ENCODE results near the gene PPP6R1. TPM values are rescaled to one million over a fixed set of nuclear protein-coding genes. Genes with fewer than 3 reads are reported as not detected.

The PPP6R1 gene
- polyA plus RNA-seq, 1 of the 3 experiments (the other 2 are of a cell fraction), result 47.8 TPM

DNA sequence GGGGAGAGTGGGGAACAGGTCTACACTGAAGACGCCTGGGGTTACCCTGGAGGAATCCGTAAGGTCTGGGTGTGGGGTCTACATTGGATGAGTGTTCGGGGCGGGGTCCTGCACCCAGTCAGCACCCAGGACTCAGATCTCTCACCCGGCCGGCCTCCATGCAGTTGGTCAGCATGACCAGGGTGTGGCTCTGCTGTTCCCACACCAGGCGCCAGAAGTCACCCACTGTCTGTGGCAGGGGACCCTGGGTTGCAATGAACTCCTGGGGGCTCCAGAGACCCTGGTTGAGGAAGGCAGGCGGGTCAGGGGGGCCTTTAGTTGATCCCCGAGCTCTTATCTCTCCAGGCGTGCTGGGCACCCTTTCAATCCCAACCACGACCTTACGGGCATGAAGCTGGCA lies 72.7 kb downstream of the PPP6R1 start:
- no peak for DNase-seq

DNA sequence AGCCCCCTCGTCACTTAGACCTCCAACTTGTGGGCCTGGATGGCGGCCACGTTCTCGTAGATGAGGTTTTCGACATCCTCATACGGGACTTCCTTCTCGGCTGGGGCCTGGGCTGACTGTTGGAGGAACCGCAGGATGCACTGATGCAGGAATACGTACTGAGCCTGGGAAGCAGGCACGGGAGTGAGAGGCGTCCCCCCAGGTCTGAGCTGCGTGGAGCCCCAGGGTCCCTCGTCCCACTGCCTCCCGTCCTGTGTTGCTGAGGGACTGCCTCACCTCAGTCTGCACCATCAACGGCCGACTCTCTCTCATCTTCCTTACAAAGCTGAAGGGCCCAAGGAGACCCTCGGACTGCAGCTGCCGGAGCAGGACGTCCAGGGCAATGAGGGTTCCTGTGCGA lies 77.1 kb downstream of the PPP6R1 start:
- H3K9ac ChIP-seq, result no peak overlapping the region
- no peaks in the 10 kb centered on the region for H4K20me1 ChIP-seq (ENCODE audit: insufficient read depth)
- WGBS (ENCODE audit: low lambda C conversion rate), result 75% methylated on average over 15 of the region's 20 CpGs
- H3K36me3 ChIP-seq (replicated peaks in 1 of 2; ENCODE audit: control insufficient read depth in 1 of 2, insufficient read depth in 2 of 2, low read length in 1 of 2), result no peaks in the 10 kb centered on the region
- no peak overlapping the region for H3K4me2 ChIP-seq
- CTCF ChIA-PET, result interaction anchor here (2.4 kb wide), 1 partner anchor 7 kb away, joined by 5 read pairs; no protein-coding TSS in a partner anchor
- POLR2A ChIA-PET, result no interaction called here
- H3K27ac ChIP-seq (ENCODE audit: low read depth in 2 of 2, low read length in 1 of 2), result no peak overlapping the region
- H3K27me3 ChIP-seq (ENCODE audit: insufficient read depth), result peaks cover 28% of the 10 kb centered on the region
- H2AFZ ChIP-seq (ENCODE audit: low read depth), result no peak overlapping the region
- DNase-seq, result no peak
- H3K9me3 ChIP-seq, result no peaks in the 10 kb centered on the region
- no peaks in the 10 kb centered on the region for H3F3A ChIP-seq (replicated peaks; ENCODE audit: insufficient read depth)
- no peaks in the 10 kb centered on the region for H3K79me2 ChIP-seq (ENCODE audit: insufficient read depth)
- H3K4me1 ChIP-seq (ENCODE audit: control insufficient read depth in 1 of 2, insufficient read depth in 2 of 2, low read depth in 1 of 2, low read length in 1 of 2), result peaks cover 0 to 6% of the 10 kb centered on the region in 2 experiments; a peak in 1 of 4 replicates
- no peaks in the 10 kb centered on the region for H3K9me2 ChIP-seq
- TF ChIP-seq FOSL2 (IDR thresholded peaks at IDR 0.05; ENCODE audit: borderline replicate concordance, low read depth) (no peak), FOXJ3 (CRISPR knock-in tag; IDR thresholded peaks at IDR 0.05) (no peak)
- TF ChIP-seq, protein P1, sequence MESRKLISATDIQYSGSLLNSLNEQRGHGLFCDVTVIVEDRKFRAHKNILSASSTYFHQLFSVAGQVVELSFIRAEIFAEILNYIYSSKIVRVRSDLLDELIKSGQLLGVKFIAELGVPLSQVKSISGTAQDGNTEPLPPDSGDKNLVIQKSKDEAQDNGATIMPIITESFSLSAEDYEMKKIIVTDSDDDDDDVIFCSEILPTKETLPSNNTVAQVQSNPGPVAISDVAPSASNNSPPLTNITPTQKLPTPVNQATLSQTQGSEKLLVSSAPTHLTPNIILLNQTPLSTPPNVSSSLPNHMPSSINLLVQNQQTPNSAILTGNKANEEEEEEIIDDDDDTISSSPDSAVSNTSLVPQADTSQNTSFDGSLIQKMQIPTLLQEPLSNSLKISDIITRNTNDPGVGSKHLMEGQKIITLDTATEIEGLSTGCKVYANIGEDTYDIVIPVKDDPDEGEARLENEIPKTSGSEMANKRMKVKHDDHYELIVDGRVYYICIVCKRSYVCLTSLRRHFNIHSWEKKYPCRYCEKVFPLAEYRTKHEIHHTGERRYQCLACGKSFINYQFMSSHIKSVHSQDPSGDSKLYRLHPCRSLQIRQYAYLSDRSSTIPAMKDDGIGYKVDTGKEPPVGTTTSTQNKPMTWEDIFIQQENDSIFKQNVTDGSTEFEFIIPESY (IDR thresholded peaks at IDR 0.05; ENCODE audit: borderline replicate concordance, low read depth), result no peak
- TF ChIP-seq, protein P2, sequence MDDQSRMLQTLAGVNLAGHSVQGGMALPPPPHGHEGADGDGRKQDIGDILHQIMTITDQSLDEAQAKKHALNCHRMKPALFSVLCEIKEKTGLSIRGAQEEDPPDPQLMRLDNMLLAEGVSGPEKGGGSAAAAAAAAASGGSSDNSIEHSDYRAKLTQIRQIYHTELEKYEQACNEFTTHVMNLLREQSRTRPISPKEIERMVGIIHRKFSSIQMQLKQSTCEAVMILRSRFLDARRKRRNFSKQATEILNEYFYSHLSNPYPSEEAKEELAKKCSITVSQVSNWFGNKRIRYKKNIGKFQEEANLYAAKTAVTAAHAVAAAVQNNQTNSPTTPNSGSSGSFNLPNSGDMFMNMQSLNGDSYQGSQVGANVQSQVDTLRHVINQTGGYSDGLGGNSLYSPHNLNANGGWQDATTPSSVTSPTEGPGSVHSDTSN (IDR thresholded peaks at IDR 0.05), result no peak
- TF ChIP-seq, protein P3, sequence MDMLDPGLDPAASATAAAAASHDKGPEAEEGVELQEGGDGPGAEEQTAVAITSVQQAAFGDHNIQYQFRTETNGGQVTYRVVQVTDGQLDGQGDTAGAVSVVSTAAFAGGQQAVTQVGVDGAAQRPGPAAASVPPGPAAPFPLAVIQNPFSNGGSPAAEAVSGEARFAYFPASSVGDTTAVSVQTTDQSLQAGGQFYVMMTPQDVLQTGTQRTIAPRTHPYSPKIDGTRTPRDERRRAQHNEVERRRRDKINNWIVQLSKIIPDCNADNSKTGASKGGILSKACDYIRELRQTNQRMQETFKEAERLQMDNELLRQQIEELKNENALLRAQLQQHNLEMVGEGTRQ (IDR thresholded peaks at IDR 0.05; ENCODE audit: borderline replicate concordance, low read depth, low read length), result no peak
- H3K4me3 ChIP-seq (ENCODE audit: low read depth in 2 of 2, low read length in 1 of 2), result no peak overlapping the region

More for the DNA sequence above, 72.7 kb downstream of the PPP6R1 start:
- 80% methylated on average over 5 of the region's 12 CpGs for WGBS (ENCODE audit: low lambda C conversion rate)
- Histone ChIP-seq H3K9me2 (no peaks in the 10 kb centered on the region), H3K79me2 (ENCODE audit: insufficient read depth) (no peaks in the 10 kb centered on the region), H3F3A (replicated peaks; ENCODE audit: insufficient read depth) (no peaks in the 10 kb centered on the region), H3K27ac (ENCODE audit: low read depth in 2 of 2, low read length in 1 of 2) (no peak overlapping the region), H3K9ac (no peak overlapping the region), H4K20me1 (ENCODE audit: insufficient read depth) (no peaks in the 10 kb centered on the region), H3K27me3 (ENCODE audit: insufficient read depth) (peaks cover 11% of the 10 kb centered on the region), H2AFZ (ENCODE audit: low read depth) (no peak overlapping the region), H3K36me3 (replicated peaks in 1 of 2; ENCODE audit: control insufficient read depth in 1 of 2, insufficient read depth in 2 of 2, low read length in 1 of 2) (no peaks in the 10 kb centered on the region), H3K4me2 (no peak overlapping the region), H3K4me1 (ENCODE audit: control insufficient read depth in 1 of 2, insufficient read depth in 2 of 2, low read depth in 1 of 2, low read length in 1 of 2) (no peaks in the 10 kb centered on the region), H3K9me3 (no peaks in the 10 kb centered on the region), H3K4me3 (ENCODE audit: low read depth in 2 of 2, low read length in 1 of 2) (no peak overlapping the region)
- CTCF ChIA-PET, result no interaction called here
- POLR2A ChIA-PET, result no interaction called here
- TF ChIP-seq TEAD4 (IDR thresholded peaks at IDR 0.05; ENCODE audit: borderline replicate concordance, insufficient read depth), result no peak
- no peak for TF ChIP-seq FOXM1 (IDR thresholded peaks at IDR 0.05; ENCODE audit: low read depth)
- TF ChIP-seq, protein P2 (IDR thresholded peaks at IDR 0.05), result no peak
- no peak for TF ChIP-seq FOXJ3 (CRISPR knock-in tag; IDR thresholded peaks at IDR 0.05)
- TF ChIP-seq, protein P4, sequence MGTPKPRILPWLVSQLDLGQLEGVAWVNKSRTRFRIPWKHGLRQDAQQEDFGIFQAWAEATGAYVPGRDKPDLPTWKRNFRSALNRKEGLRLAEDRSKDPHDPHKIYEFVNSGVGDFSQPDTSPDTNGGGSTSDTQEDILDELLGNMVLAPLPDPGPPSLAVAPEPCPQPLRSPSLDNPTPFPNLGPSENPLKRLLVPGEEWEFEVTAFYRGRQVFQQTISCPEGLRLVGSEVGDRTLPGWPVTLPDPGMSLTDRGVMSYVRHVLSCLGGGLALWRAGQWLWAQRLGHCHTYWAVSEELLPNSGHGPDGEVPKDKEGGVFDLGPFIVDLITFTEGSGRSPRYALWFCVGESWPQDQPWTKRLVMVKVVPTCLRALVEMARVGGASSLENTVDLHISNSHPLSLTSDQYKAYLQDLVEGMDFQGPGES (IDR thresholded peaks at IDR 0.05; ENCODE audit: low read depth, low read length), result no peak
- TF ChIP-seq ELF1 (IDR thresholded peaks at IDR 0.05), result no peak
- TF ChIP-seq, protein P1 (IDR thresholded peaks at IDR 0.05; ENCODE audit: borderline replicate concordance, low read depth), result no peak
- TF ChIP-seq GATA2 (CRISPR knock-in tag; IDR thresholded peaks at IDR 0.05), result no peak

Measured in SK-N-SH (cell line).